Fibroblast of villous mesenchyme (primary cell): Measurements from ENCODE around the gene FAT1. TPM values are rescaled to one million over a fixed set of nuclear protein-coding genes. Genes with fewer than 3 reads are reported as not detected.

Source experiments
- DNase-seq: peaks from one replicate; pipeline ENCODE4 v3.0.0-alpha.2; 2010; ENCODE audit warnings: low read depth
- H3K4me3 ChIP-seq: 2 replicates; pipeline ENCODE4 v1.5.1; 2011; ENCODE audit warnings: low read depth, mild to moderate bottlenecking, low read length
- total RNA-seq: library from RNA; depleted of rRNA; stranded (reverse); fragments of >200 nt; gene quantifications from 2 replicates; pipeline ENCODE4 v1.2.3, GENCODE V29; 2012
- TF ChIP-seq, protein P1 (sequence below): IDR thresholded peaks from 2 replicates; pipeline ENCODE4 v1.5.1; 2012; ENCODE audit warnings: low read depth, mild to moderate bottlenecking, low read length; ENCODE audit not compliant: insufficient read depth

The FAT1 gene
- total RNA-seq, 1 donor, result 454 TPM

DNA sequence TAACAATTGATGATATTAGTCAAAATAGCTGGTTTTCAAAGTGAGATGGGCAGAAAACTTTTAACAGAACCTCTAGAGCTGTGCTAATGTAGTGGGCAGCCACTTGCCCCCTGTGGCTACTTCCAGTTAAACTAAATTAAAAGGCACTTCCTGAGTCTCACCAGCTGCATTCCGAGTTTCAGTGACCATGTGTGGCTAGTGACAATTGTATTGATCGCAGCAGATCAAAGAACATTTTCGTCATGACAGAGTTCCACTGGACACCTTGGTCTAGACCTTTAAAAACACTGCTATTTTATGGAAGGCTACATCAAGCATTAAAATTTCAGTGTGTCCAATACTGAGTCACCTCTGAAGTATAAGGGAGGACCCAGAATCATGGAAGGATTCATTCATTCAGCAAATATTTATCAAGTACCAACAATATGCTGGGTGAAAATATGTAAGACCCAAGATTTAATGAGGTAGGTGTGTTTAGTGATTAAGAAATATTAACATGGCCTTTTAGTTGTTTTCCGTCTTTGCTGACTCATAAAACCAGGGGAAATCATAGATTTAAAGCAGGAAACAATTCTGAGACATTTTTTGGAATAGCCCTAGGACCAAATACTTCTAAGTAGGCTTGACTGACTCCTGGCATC is 5.1 kb upstream of the FAT1 start:
- TF ChIP-seq, protein P1, sequence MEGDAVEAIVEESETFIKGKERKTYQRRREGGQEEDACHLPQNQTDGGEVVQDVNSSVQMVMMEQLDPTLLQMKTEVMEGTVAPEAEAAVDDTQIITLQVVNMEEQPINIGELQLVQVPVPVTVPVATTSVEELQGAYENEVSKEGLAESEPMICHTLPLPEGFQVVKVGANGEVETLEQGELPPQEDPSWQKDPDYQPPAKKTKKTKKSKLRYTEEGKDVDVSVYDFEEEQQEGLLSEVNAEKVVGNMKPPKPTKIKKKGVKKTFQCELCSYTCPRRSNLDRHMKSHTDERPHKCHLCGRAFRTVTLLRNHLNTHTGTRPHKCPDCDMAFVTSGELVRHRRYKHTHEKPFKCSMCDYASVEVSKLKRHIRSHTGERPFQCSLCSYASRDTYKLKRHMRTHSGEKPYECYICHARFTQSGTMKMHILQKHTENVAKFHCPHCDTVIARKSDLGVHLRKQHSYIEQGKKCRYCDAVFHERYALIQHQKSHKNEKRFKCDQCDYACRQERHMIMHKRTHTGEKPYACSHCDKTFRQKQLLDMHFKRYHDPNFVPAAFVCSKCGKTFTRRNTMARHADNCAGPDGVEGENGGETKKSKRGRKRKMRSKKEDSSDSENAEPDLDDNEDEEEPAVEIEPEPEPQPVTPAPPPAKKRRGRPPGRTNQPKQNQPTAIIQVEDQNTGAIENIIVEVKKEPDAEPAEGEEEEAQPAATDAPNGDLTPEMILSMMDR, result no peak
- no peak overlapping the region for H3K4me3 ChIP-seq
- DNase-seq, result no peak

DNA sequence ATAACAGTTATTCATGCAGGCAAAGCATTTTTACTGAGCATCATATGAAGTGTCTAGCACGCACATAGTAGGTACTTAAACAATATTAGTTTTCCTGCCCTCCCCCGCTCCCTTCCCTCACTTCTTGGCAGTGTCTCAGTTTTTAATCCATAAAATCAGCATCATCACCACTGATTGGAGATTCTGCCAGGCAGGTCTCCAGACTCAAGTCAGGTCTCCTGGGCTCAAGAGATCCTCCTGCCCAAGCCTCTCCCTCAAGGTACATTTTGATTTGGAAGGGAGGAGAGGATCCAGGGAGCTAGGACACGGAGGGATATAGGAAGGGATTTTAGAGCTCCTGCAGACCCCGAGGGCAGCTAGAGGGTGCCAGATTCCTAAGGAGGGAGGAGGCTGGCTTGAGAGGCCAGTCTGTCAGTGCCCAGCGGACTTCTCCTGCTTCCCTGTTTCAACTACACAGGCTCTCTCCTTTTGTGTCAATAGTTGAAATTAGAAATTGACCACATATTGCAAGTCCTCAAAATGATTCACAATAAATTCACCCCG is 4.4 kb upstream of the FAT1 start:
- TF ChIP-seq, protein P1, result peak; percentile 9
- no peak for DNase-seq
- H3K4me3 ChIP-seq, result peak overlapping the region; percentile 89

DNA sequence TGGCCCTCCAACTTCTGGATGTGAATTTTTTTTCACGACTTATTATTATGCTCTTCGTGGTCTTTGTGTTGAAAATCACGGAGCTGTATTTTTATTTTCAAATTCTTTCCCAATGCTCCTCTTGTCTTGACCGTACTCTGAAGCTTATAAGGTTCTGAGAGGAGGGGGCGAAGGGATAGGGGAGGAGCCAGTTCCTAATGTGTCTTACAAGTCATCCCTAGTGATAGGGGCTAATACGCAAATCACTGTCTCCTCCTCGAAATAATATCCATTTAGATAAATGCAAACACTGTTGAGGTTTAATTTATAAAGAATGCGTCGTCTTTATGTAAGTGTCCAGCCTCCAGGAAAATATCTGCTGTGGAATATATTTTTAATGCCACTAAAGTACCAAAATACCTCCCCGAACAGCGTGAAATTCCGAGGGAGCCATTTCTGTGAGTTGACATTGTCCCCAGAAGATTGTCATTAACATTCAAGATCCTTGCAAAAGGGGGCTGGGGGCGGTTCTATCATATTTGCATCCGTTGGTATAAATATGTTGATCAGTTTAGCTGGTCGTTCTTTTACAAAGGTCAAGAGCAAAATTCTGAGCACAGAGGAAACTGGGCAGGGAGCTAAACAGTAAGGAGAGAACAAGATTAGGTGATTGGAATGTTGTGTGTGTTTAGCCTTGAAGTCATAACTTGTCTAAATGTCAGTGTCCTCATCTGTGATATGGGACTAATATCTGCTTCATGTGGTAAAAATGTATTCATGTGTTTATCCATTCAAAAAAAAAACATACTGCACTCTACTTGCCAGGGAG is 3.7 kb upstream of the FAT1 start:
- H3K4me3 ChIP-seq, result peak overlapping the region; percentile 89
- TF ChIP-seq, protein P1, result no peak
- DNase-seq, result no peak

DNA sequence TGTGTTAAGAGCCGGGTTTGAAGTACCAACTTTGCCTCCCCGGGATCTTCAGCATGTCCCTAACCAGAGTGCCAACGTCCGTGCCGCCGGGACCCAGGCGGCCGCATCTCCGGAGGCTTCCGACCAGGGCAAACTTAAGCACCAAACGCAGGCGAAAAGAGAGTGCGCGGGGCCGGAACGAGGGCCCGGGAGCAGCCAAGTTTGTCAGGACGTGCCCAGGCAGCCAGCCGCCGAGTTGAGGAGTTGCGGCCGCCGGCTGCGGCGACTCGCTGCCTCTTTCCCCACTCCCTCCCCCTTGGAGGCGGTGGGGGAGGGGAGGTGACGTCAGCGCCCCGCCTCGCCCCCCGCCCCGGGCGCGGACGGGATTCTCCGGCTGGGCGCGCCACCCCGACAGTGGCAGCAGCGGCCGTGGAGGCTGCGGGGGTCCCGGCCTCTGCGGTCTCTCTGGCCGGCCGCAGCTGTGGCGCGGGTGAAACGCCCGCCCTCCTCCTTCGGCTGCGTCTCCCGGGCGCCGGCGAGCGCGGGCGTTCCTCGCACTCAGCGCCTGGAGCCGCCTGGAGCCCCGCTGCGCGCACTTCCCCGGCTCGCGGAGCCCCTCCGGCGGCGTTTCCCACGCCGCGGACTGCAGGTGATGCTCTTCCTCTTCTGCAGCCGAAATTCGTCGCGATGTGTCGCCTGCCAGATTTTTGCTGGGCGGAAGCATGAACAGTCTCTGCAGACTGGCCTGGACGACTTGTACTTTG is 2.9 kb upstream of the FAT1 start:
- peak overlapping the region; percentile 89 for H3K4me3 ChIP-seq
- DNase-seq, result peak; percentile 83
- TF ChIP-seq, protein P1, result peak; percentile 6

DNA sequence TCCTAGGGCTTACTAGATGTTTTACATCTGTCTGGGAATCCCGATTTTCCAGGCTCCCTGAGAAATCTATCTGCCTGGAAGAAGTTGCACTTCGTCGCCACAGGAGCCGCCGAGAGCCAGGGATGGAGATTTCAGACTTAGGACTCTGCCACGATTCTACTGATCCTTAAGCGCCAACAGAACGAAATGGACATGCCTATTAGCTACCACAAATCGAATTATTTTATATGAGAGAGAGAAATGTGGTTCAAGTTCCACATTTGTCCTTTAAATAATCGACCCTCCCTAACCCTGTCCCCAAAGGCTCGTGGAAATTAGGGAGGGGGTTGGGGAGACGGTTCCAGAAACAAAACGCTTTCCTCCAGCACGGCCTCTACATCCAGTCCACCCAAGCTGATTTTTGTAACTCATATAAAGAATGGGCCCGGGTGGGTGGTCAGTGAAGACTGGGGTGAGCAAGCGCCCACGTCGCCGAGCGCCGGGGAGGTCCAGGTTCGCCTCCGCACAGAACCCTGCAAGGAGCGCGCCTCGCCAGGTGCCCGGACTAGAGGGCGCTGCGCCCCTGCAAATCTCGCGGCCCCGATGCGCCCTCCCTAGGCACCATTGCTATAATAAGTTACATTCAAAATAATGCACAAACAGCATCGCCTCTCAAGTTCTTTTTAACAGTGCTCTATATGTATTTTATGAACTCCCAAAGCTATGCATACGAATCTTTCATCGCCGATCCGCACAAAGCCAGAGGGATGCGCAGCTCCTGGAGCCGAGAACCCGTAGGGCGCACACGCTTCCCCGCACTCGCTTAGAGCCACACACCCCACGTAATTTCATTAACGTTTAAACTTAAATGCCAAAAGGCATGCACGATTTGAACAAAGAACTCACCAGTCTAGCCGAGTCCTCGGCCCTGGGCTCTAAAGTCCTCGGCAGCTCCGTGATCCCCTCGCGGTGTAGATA is 2.1 kb upstream of the FAT1 start:
- TF ChIP-seq, protein P1, result peak; percentile 71
- H3K4me3 ChIP-seq, result peak overlapping the region; percentile 89
- peak; percentile 90 for DNase-seq
